GM21737 (cell line): ENCODE data around the gene TYMS.

Source experiments
- ATAC-seq: cut with Tn5 transposase; IDR thresholded peaks from one replicate; pipeline ENCODE4 v1.9.1; 2021; ENCODE audit warnings: mild to moderate bottlenecking, moderate library complexity; ENCODE audit not compliant: unreplicated experiment

Gene TYMS

DNA sequence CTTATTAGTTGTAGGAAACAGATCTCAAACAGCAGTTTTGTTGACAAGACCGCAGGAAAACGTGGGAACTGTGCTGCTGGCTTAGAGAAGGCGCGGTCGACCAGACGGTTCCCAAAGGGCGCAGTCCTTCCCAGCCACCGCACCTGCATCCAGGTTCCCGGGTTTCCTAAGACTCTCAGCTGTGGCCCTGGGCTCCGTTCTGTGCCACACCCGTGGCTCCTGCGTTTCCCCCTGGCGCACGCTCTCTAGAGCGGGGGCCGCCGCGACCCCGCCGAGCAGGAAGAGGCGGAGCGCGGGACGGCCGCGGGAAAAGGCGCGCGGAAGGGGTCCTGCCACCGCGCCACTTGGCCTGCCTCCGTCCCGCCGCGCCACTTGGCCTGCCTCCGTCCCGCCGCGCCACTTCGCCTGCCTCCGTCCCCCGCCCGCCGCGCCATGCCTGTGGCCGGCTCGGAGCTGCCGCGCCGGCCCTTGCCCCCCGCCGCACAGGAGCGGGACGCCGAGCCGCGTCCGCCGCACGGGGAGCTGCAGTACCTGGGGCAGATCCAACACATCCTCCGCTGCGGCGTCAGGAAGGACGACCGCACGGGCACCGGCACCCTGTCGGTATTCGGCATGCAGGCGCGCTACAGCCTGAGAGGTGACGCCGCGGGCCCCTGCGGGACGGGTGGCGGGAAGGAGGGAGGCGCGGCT, at the start of gene TYMS:
TYMS (plus strand) TSS at position 343 of the 690 bp plus-strand sequence; CDS start at position 433, 90 bp downstream.
- ATAC-seq, result peak; percentile 49

DNA sequence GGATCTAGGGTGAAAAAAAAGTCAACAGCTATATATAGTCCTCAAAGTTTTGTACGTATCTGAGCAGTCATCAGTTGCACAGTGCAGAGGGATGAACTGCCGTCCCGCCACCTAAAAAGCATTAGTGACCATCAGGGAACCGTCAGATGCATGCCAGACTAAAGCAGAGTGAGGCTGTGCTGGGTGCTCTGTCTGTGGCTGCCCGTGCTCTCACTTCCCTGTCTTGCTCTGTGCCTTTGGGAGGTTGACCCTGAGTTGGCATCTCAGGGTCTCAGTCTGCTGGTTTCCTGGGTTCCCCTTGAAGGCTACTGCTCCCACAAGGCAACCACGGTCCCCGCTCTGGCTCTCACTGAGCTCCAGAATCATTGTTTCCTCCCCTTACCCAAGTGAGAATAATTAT, 49.5 kb upstream of the TYMS start:
- ATAC-seq, result no peak

DNA sequence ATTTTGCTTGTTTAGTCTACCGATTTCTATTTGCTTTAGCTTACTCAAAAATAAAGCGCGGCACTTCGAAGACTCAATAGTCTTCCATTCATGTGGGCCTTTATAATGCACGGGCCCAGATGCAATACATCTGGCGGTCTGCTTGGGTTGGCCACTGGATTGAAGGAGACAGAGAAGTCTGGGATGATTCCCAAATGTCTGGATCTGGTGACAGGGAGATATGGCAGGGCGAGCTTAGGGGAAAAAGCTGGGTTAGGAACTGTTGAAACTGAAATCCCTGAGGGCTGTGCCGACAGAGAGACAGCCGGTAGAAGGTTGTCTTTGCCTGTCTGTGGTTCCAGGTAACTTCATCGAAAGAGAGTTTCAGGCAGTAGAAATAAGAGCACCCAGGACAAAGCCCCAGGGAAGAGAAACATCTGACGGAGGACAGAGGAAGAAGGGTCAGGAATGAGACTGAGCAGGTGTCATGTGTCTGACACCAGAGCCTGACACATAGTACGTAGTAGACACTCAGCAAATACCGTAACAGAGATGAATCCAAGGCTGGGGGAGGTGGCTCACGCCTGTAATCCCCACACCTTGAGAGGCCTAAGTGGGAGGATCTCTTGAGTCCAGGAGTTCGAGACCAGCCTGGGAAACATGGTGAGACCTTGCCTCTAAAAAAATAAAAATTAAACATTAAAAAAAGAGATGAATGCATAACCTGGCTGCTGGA, 47.1 kb upstream of the TYMS start:
- no peak for ATAC-seq

DNA sequence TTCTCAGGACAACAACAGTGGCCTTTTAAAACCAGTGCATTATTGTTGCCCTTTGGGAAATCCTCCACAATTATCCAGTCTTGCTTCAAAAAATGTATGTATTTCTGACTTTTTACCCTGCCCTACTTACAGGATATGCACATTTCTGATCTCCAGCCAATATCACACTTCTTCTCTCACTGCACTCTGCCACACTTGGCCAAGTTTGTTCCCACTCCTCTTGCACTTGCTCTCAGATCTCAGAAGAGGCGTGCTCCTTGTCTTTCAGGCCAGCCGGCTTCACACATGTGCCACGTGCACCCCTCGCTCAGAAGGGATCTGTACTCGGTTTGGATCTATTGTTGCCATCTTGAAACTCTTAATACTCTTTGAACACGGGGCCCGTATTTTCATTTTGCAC, 45.3 kb upstream of the TYMS start:
- no peak for ATAC-seq

- ATAC-seq, result no peak
These were observed 43.3 kb upstream of the TYMS start for GRCh38 chr18:614193-614592.

GRCh38 chr18:615092-615521, 42.3 kb upstream of the TYMS start:
- no peak for ATAC-seq

DNA sequence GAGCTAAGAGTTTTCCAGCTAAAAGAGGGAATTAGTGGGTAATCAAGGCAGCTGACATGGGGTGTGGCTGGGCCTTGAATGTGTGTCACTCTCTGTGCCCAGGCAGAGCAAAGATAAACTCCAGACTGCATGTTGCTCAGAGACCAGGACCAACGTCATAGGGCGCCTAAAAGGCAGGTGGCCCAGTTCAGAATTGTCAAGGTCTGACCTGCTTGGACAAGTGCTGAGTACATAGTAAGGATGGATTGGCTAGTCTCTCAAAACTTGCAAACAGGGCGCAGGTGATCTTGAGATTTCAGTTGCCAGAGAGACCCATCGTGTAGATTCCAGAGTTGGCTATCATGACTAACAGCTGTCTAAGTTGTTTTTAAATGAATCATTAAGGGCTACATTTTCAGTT, 41.7 kb upstream of the TYMS start:
- ATAC-seq, result no peak

DNA sequence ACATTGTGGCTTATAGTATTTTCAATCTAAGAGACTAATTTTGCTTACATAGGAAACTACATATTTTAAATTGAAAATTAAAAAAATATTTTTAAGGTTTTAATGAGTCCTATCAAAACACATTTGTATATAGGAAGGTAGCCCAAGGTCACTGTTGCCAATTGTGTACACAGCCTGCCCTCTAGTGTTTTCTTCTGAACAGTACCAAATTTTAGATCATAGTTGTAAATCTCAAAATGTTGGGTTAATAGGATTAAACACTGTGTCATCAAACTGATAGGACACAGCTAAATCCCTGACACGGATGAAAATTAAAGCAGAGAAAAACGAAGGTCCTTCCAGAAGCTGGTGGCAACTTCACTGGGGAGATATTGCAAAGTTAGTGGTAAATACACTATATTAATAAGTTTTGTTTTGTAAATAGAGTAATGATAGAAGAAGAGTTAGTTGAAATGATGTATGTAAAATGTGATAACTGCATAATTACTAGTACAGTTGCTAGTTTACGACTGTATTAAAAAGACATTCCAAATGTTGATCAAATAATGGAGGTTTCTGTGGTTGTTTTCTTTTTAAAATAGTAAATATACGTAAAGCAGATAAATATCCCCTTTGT, 41.0 kb upstream of the TYMS start:
- ATAC-seq, result no peak

DNA sequence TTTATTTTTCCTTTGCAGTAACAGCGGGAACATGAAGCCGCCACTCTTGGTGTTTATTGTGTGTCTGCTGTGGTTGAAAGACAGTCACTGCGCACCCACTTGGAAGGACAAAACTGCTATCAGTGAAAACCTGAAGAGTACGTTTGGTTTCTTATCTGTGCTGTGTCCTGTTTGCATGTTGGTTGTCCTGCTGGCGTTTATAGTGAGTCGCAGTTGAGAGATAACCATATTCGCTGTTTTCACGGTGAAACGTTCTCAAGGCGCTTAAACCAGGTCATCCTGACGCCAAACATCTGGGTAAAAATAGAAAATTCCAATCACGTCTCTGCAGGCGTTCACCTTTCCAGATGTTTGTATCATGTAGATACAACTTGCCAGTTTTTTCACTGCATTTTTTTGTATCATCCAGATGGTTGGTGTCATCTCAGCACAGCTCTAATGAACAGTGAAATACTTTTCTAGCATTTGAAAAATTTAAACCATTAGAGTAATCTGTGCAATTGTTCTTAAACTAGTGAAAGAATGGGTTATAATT, 39.4 kb upstream of the TYMS start:
- no peak for ATAC-seq

DNA sequence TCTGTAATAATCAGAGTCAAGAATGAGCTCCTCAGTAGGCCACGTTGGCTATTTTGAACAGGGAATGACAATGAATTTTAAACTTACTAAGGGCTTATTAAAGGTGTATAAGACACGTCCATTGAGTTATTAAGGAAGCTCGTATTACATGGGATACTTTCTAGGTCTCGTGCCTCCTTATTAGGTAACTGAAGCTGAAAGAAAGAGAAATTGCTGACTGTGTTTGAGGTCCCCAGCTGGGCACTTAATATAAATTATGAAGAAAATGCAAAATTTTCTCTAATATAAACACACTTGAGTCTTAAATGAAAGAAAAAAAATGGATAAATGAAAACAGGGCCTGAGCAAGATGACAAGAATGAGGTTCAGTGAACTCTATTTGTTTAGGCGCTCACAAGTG, 38.8 kb upstream of the TYMS start:
- ATAC-seq, result no peak

DNA sequence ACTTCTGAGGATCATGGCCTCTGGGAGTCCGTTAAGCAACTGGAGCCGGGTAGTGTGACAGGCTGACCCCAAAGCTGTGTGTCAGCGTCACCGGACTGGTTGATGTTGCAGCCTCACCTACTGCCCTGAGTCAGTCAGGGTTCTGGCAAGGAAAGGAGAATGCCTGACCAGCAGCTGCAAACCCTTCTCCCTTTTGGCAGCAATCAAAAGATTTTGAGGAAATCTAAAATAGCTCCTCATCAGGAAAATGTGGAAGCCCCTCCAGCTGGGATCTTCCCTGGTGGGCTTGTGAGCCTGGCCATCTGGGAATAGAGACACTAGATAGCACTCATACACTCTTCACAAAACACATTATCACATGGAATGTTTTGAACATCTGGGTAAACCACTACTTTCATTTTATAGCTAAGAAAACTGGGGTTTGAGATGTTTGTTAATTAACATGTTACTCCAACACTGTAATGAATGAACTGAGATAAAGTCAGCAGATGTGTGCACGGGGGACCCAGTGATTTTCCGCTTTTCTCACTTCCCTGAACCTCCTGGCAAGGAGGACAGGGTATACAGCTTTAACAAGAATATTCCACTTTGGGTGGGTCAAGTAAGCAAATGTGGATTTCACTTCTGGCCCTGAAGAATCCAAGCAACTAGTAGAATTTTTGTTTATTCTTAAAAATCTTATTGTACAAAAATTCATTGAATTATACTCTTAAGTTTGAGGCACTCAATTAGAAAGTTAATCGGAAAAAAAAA, 36.0 kb upstream of the TYMS start:
- ATAC-seq, result no peak

- no peak for ATAC-seq
These were observed 35.2 kb upstream of the TYMS start for GRCh38 chr18:622289-622688.

GRCh38 chr18:623761-624620, 33.5 kb upstream of the TYMS start:
- ATAC-seq, result no peak

GRCh38 chr18:627231-627630, 30.2 kb upstream of the TYMS start:
- no peak for ATAC-seq

GRCh38 chr18:629269-630150, 27.9 kb upstream of the TYMS start:
- ATAC-seq, result no peak

DNA sequence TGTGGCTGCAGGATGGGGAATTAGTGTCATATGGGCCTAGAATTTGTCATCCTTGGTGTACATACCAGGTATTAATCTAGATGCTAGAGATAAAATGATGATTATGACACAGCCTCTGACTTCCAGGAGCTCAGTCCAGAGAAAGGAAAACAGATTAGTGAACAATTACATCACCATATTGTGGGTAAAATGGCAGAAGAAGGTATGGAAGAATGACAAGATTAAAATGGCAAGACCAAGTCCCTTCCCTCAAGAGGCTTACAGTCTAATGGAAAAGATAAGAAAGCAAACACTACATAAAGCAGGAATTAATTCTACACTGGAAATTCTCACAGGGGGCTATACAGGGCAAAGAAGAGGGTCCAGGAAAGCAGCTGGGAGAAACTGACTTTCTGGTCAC, 25.9 kb upstream of the TYMS start:
- ATAC-seq, result no peak

DNA sequence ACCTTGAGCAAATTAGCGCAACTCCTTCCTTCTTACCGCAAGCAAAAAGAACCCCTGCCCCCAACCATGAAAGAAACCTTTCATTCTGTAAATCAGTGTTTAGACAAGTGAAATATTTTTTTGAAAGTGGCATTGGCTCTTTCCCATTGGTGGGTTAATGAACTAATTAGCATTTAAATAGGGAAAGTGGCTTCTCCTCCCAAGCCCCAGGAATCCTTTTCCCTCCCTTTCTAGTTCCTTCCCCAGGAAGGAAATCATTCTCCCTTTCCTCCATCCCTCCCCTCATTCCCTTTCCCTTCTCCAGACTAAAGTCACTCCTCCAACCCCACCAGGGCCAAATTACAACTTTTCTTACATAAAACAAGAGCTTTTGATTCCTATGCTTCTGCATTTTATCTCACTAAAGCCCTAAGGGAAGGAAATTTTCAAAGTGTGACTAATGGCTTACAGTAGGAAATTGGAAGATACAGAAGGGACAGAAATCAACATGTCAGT, 22.9 kb upstream of the TYMS start:
- ATAC-seq, result no peak

DNA sequence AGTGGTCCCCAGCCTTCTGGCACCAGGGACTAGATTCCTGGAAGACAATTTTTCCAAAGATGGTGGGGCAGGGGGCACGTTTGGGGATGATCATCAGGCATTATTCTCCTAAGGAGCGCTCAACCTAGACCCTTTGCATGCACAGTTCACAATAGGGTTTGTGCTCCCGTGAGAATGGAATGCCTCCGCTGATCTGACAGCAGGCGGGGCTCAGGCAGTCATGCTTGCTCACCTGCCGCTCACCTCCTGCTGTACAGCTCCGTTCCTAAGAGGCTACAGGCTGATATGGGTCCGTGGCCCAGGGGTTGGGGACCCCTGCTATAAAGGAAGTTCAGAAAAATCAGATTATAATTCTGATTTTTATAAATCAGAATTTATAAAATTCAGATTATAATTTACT, 22.3 kb upstream of the TYMS start:
- no peak for ATAC-seq

DNA sequence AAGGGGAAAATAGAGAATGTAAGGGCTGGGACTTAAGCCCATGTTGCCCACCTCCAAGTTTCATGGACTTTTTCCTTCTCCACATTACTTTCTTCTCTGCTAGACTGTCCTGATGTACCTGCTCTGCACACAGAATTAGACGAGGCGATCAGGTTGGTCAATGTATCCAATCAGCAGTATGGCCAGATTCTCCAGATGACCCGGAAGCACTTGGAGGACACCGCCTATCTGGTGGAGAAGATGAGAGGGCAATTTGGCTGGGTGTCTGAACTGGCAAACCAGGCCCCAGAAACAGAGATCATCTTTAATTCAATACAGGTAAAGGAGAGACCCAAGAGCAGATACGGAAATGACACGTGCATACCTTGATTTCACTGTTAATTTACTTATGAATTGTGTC, 16.2 kb upstream of the TYMS start:
- no peak for ATAC-seq
